ENCODE measurements around the gene SLC11A2.
"Not testable (repeated sequence)": the region's sequence is repeated elsewhere in the genome, so short reads cannot be mapped to it uniquely, and the experiment has no call there.

Gene SLC11A2

GRCh38 chr12:50948798-50949197 lies 77.4 kb downstream of the SLC11A2 start:
- no peak for DNase-seq (ENCODE audit: low read depth in 2 of 2)

- DNase-seq (ENCODE audit: low read depth in 2 of 2), result no peak
Measured at GRCh38 chr12:50947933-50948626, 78.1 kb downstream of the SLC11A2 start.

- no peak for DNase-seq (ENCODE audit: low read depth in 2 of 2)
Measured at GRCh38 chr12:50937653-50938052, 88.5 kb downstream of the SLC11A2 start.

- no peak for DNase-seq (ENCODE audit: low read depth in 2 of 2)
Measured at GRCh38 chr12:50936821-50937530, 89.2 kb downstream of the SLC11A2 start.

DNA sequence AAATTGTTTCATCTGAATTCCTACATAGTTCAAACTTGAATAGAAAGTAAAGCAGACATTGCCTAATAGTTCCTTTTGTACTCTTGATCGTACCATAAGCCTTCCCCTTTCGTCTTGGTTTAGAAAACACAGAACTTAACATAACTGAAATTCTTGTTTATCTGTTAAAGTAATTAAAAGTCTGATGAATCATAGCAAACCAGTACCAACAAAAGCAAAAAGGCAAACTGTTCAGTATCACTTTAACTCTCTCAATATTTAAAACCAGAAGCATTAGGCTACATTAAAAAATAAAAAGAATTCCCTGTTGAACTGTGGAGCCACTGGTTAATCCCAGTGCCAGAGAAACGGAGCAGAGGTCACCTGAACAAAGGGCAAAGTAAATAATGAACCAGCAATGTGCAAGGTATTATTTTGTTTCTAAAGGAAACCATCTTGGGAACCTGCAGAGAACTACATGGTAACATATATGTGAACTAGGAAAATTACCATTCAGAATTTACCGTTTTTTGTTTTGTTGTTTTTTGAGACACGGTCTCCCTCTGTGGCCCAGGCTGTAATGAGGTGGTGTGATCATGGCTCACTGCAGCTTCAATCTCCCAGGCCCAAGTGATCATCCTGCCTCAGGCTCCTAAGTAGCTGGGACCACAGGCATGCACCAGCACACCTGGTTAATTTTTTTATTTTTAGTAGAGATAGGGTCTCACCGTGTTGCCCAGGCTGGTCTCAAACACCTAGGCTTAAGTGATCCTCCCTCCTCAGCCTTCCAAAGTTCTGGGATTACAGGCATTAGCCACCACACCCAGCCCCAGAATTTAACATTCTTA lies 91.0 kb downstream of the SLC11A2 start:
- DNase-seq (ENCODE audit: low read depth in 2 of 2), result no peak

DNA sequence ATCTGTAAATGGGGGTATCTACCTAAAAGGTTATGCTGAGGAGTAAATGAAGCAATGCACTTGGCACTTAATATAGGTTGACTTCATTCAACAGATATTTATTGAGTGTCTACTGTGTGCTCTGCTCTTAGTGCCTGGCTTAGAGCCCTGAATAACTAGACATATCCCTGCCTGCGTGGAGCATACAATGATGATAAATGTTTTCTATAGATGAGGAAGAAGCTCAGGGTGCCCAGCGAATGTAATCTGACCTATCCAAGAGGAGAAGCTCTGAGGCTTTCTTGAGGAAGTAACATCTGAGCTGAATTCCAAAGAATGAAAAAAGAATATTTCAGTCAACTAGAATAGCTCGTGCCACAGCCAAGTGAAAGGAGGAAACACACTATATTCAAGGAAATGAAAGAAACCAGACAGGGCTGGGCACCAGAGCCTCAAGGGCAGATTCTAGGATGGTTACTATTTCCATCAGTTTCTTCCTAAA lies 91.8 kb downstream of the SLC11A2 start:
- no peak for DNase-seq (ENCODE audit: low read depth in 2 of 2)

GRCh38 chr12:50933459-50934124 lies 92.6 kb downstream of the SLC11A2 start:
- DNase-seq (ENCODE audit: low read depth in 2 of 2), result no peak

DNA sequence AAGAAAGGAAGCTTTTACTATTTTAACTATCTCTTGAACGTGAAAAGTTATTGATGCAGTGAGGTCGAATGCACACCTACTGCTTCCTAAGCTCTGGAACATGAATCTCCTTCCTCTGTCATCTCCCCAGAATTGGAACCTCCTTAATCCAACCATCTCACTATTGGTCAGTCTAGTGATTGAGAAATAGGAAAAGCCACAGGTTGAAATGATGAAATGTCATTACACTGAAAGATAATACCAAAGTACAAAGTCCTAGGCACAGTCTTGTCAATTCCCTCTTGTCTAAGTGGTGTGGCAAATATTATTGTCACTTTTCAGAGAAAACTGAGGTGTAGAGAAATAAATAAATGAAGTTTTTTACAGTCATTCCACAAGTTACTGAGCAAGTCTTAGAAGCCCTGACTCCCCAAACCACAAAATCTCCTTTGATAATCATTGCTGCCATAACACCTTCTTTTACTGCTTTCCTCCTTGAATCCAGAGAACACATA lies 93.3 kb downstream of the SLC11A2 start:
- no peak for DNase-seq (ENCODE audit: low read depth in 2 of 2)

DNA sequence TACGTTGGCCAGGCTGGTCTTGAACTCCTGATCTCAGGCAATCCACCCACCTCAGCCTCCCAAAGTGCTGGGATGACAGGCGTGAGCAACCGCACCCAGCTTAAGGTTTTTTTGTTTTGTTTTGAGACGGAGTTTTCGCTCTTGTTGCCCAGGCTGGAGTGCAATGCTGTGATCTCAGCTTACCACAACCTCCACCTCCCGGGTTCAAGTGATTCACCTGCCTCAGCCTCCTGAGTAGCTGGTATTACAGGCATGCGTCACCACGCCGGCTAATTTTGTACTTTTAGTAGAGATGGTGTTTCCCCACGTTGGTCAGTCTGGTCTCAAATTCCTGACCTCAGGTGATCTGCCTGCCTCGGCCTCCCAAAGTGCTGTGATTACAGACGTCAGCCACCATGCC lies 95.7 kb downstream of the SLC11A2 start:
- not testable (repeated sequence) for DNase-seq (ENCODE audit: low read depth in 2 of 2)

DNA sequence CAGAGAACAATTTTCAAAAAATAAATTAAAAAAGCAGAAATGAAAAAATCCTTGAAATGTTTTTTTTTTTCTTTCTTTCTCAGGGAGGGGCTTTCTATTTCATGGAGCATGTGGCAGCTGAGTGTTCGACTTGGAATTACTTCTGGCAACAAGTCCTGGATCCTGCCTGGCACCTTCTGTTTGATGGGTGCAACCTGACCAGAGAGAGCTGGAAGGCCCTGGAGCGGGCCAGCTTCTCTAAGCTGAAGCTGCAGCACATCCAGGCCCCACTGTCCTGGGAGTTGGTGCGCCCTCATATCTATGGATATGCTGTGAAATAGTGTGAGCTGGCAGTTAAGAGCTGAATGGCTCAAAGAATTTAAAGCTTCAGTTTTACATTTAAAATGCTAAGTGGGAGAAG lies 96.4 kb downstream of the SLC11A2 start:
- DNase-seq (ENCODE audit: low read depth in 2 of 2), result no peak

Measured in fibroblast of skin of left biceps (primary cell).